Measurements from ENCODE around the gene ASMTL.
"Not testable (repeated sequence)": the region's sequence is repeated elsewhere in the genome, so short reads cannot be mapped to it uniquely, and the experiment has no call there.

Gene ASMTL

GRCh38 chrX:1453951-1454785 lies 1.5 kb upstream of the ASMTL start:
- Mint-ChIP-seq H3K27ac (peak overlapping the region; percentile 97), H3K4me3 (peak overlapping the region; percentile 69), H3K9me3 (peaks cover 6% of the 10 kb centered on the region), H3K4me1 (ENCODE audit: low read depth) (peaks cover 31% of the 10 kb centered on the region), H3K27me3 (peaks cover 6% of the 10 kb centered on the region), H3K36me3 (ENCODE audit: low read depth) (peaks cover 19% of the 10 kb centered on the region)
- intact Hi-C loops (cut with micrococcal nuclease): loop anchor here (1.0 to 5.0 kb wide), 5 partner anchors 51 to 208 kb away; partner anchors contain the start of genes P2RY8 and SLC25A6

- H3K27me3 Mint-ChIP-seq: peaks cover 6% of the 10 kb centered on the region
- H3K4me3 Mint-ChIP-seq: peak overlapping the region; percentile 90
- H3K4me1 Mint-ChIP-seq (ENCODE audit: low read depth): peaks cover 31% of the 10 kb centered on the region
- H3K36me3 Mint-ChIP-seq (ENCODE audit: low read depth): peaks cover 27% of the 10 kb centered on the region
- H3K9me3 Mint-ChIP-seq: peaks cover 14% of the 10 kb centered on the region
- H3K27ac Mint-ChIP-seq: peak overlapping the region; percentile 97
- intact Hi-C loops (cut with micrococcal nuclease): loop anchor here (1.0 to 5.0 kb wide), 3 partner anchors 51 to 209 kb away; partner anchors contain the start of gene SLC25A6
Observed at GRCh38 chrX:1453395-1453783, 680 bp upstream of the ASMTL start.

- H3K4me3 Mint-ChIP-seq: peak overlapping the region; percentile 95
- intact Hi-C loops (cut with micrococcal nuclease): loop anchor here (2.0 to 5.0 kb wide), 2 partner anchors 53 to 210 kb away; no protein-coding TSS in a partner anchor
- peaks cover 37% of the 10 kb centered on the region for H3K4me1 Mint-ChIP-seq (ENCODE audit: low read depth)
- peaks cover 42% of the 10 kb centered on the region for H3K36me3 Mint-ChIP-seq (ENCODE audit: low read depth)
- peaks cover 6% of the 10 kb centered on the region for H3K27me3 Mint-ChIP-seq
- H3K9me3 Mint-ChIP-seq: peaks cover 25% of the 10 kb centered on the region
- peak overlapping the region; percentile 97 for H3K27ac Mint-ChIP-seq
Observed at GRCh38 chrX:1451661-1452515, 821 bp downstream of the ASMTL start.

GRCh38 chrX:1451251-1451660 lies 1.5 kb downstream of the ASMTL start:
- Mint-ChIP-seq H3K27me3 (peaks cover 5% of the 10 kb centered on the region), H3K4me1 (ENCODE audit: low read depth) (peaks cover 39% of the 10 kb centered on the region), H3K27ac (peak overlapping the region; percentile 97), H3K36me3 (ENCODE audit: low read depth) (peaks cover 48% of the 10 kb centered on the region), H3K4me3 (peak overlapping the region; percentile 95), H3K9me3 (peaks cover 25% of the 10 kb centered on the region)
- intact Hi-C loops (cut with micrococcal nuclease): loop anchor here (5.0 kb wide), 1 partner anchor 211 kb away; no protein-coding TSS in a partner anchor

- Mint-ChIP-seq H3K36me3 (ENCODE audit: low read depth) (peaks cover 52% of the 10 kb centered on the region), H3K27ac (peak overlapping the region; percentile 97), H3K4me1 (ENCODE audit: low read depth) (peaks cover 39% of the 10 kb centered on the region), H3K4me3 (peak overlapping the region; percentile 95), H3K27me3 (peaks cover 2% of the 10 kb centered on the region), H3K9me3 (peaks cover 25% of the 10 kb centered on the region)
- intact Hi-C loops (cut with micrococcal nuclease): loop anchor here (5.0 kb wide), 1 partner anchor 212 kb away; no protein-coding TSS in a partner anchor
Observed at GRCh38 chrX:1450361-1451161, 2.1 kb downstream of the ASMTL start.

- intact Hi-C loops (cut with micrococcal nuclease): loop anchor here (5.0 kb wide), 1 partner anchor 213 kb away; no protein-coding TSS in a partner anchor
- Mint-ChIP-seq H3K27ac (no peak overlapping the region), H3K36me3 (ENCODE audit: low read depth) (peaks cover 56% of the 10 kb centered on the region), H3K27me3 (no peaks in the 10 kb centered on the region), H3K9me3 (peaks cover 30% of the 10 kb centered on the region), H3K4me1 (ENCODE audit: low read depth) (peaks cover 39% of the 10 kb centered on the region), H3K4me3 (no peak overlapping the region)
Observed at GRCh38 chrX:1449823-1450149, 2.9 kb downstream of the ASMTL start.

GRCh38 chrX:1449036-1449822 lies 3.5 kb downstream of the ASMTL start:
- Mint-ChIP-seq H3K9me3 (peaks cover 36% of the 10 kb centered on the region), H3K36me3 (ENCODE audit: low read depth) (peaks cover 62% of the 10 kb centered on the region), H3K4me3 (no peak overlapping the region), H3K27ac (peak overlapping the region; percentile 5), H3K27me3 (no peaks in the 10 kb centered on the region), H3K4me1 (ENCODE audit: low read depth) (peaks cover 39% of the 10 kb centered on the region)
- intact Hi-C loops (cut with micrococcal nuclease): no loop called here

- H3K27ac Mint-ChIP-seq: not testable (repeated sequence)
- peaks cover 68% of the 10 kb centered on the region for H3K36me3 Mint-ChIP-seq (ENCODE audit: low read depth)
Observed at GRCh38 chrX:1448573-1449001, 4.1 kb downstream of the ASMTL start.

GRCh38 chrX:1447969-1448572 lies 4.6 kb downstream of the ASMTL start:
- H3K27ac Mint-ChIP-seq; H3K4me3 Mint-ChIP-seq; intact Hi-C loops (cut with micrococcal nuclease); H3K27me3 Mint-ChIP-seq: not testable (repeated sequence)
- Mint-ChIP-seq H3K9me3 (peaks cover 48% of the 10 kb centered on the region), H3K36me3 (ENCODE audit: low read depth) (peaks cover 73% of the 10 kb centered on the region), H3K4me1 (ENCODE audit: low read depth) (peaks cover 39% of the 10 kb centered on the region)

More at GRCh38 chrX:1448573-1449001, 4.1 kb downstream of the ASMTL start:
- intact Hi-C loops (cut with micrococcal nuclease); H3K4me3 Mint-ChIP-seq; H3K27me3 Mint-ChIP-seq: not testable (repeated sequence)
- Mint-ChIP-seq H3K9me3 (peaks cover 42% of the 10 kb centered on the region), H3K4me1 (ENCODE audit: low read depth) (peaks cover 39% of the 10 kb centered on the region)

GRCh38 chrX:1446984-1447968 lies 5.4 kb downstream of the ASMTL start:
- Mint-ChIP-seq H3K36me3 (ENCODE audit: low read depth) (peaks cover 75% of the 10 kb centered on the region), H3K4me1 (ENCODE audit: low read depth) (peaks cover 35% of the 10 kb centered on the region), H3K9me3 (peaks cover 54% of the 10 kb centered on the region), H3K27ac (peak overlapping the region; percentile 37)
- H3K27me3 Mint-ChIP-seq; intact Hi-C loops (cut with micrococcal nuclease); H3K4me3 Mint-ChIP-seq: not testable (repeated sequence)

GRCh38 chrX:1444561-1445500 lies 7.9 kb downstream of the ASMTL start:
- Mint-ChIP-seq H3K27ac (no peak overlapping the region), H3K9me3 (peaks cover 54% of the 10 kb centered on the region), H3K36me3 (ENCODE audit: low read depth) (peaks cover 78% of the 10 kb centered on the region), H3K27me3 (no peaks in the 10 kb centered on the region), H3K4me3 (no peak overlapping the region), H3K4me1 (ENCODE audit: low read depth) (peaks cover 10% of the 10 kb centered on the region)
- intact Hi-C loops (cut with micrococcal nuclease): no loop called here

Measured in dendritic cell treated with granulocyte-macrophage colony-stimulating factor and Interleukin-4, amounts not matched to agents 40 ng/mL and 50 ng/mL, for 4 days (primary cell).